Right atrium auricular region (tissue), 2 donors: ENCODE results near the gene ATP5F1A. TPM values are rescaled to one million over a fixed set of nuclear protein-coding genes. Genes with fewer than 3 reads are reported as not detected.
A peak's percentile ranks its signal among the peaks of the same experiment; 100 is the strongest.

Experiments
- DNase-seq: peaks from one replicate; pipeline ENCODE4 v3.0.0-alpha.2; 2019; ENCODE audit warnings: low spot score
- H3K27ac ChIP-seq, 2 donors: fragments of 200-600 bp; sonication (generic); 1 replicate in 1 of 2; 2 replicates in 1 of 2; pipeline ENCODE4 v1.5.1; 2016 to 2019
- H3K27me3 ChIP-seq, 2 donors: fragments of 200-600 bp; sonication (generic); one replicate each; pipeline versions ENCODE4 v1.5.1 to v1.6.0; 2017 to 2019
- H3K36me3 ChIP-seq: fragments of 200-600 bp; sonication (generic); one replicate; pipeline ENCODE4 v1.5.1; 2016
- H3K4me1 ChIP-seq, 2 donors: fragments of 200-600 bp; sonication (generic); one replicate each; pipeline versions ENCODE4 v1.5.1 to v1.6.0; 2017 to 2019
- H3K4me3 ChIP-seq, 2 donors: fragments of 200-600 bp; sonication (generic); 1 replicate in 1 of 2; 2 replicates in 1 of 2; pipeline ENCODE4 v1.5.1; 2017 to 2019; ENCODE audit warnings: mild to moderate bottlenecking in 1 of 2, moderate library complexity in 1 of 2
- H3K9me3 ChIP-seq, 2 donors: fragments of 200-600 bp; sonication (generic); one replicate each; pipeline ENCODE4 v1.5.1; 2019
- CTCF ChIP-seq, 2 donors: fragments of 200-600 bp; sonication (generic); IDR thresholded peaks; one replicate each; pipeline ENCODE4 v1.5.1; 2019; ENCODE audit warnings: antibody characterized with exemption in 2 of 2
- total RNA-seq, 2 donors: library from RNA; depleted of rRNA; stranded (reverse); fragments of >200 nt; gene quantifications; one replicate each; pipeline ENCODE4 v1.1.0, GENCODE V29; 2016

ATP5F1A gene
- total RNA-seq, 2 donors from 2014 or later = 785 to 1,543 TPM

DNA sequence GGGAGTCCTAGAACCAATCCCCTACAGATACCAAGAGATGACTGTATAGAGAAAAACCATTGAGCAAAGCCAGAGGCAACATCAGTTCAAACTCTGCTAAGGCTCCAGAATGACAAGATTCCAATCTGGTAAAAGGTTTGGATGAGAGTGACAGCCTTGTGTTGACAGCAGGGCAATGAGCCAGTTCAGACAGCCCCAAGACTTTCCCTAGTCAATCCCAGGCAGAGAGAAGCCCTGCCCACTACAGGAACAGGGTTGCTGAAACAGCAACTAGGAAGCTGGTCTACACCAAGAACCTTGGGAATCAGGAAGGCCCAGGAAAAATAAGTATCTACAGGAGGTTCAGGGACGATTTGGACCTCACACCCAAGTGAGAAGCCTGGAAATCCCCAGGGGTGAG is 29.3 kb downstream of the ATP5F1A start:
- H3K4me1 ChIP-seq = peaks cover 0 to 23% of the 10 kb centered on the region in 2 donors
- no peak for DNase-seq
- peaks cover 0 to 7% of the 10 kb centered on the region in 2 donors for H3K9me3 ChIP-seq
- no peak for TF ChIP-seq CTCF (IDR thresholded peaks at IDR 0.05)
- no peaks in the 10 kb centered on the region for H3K36me3 ChIP-seq
- no peak overlapping the region for H3K4me3 ChIP-seq
- no peak overlapping the region for H3K27ac ChIP-seq
- H3K27me3 ChIP-seq = no peaks in the 10 kb centered on the region

DNA sequence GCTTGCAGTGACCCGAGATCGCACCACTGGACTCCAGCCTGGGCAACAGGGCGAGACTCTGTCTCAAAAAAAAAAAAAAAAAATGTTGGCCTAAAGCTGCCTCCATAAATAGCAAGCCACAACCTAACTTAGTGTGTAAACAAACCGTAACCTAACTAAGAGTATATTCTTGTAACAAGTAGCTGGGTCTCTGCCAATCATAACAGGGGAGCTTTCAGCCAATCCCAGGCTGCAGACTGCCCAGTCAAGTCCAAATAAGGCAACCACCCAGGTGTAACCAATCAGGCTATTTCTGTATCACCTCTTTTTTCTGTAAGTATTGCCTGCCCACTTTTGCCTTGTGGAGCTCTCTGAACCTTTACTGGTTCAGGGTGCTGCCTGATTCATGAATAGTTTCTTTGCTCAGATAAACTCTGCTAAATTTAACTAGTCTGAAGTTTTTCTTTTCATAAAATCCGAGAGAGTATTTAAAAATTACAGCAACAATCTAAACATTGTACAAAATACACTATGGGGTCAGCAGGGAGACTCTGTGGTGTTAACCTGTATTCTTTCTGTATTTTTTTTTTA is 30.6 kb downstream of the ATP5F1A start:
- Histone ChIP-seq H3K4me1 (peaks cover 0 to 12% of the 10 kb centered on the region in 2 donors), H3K27me3 (no peaks in the 10 kb centered on the region), H3K4me3 (no peak overlapping the region), H3K9me3 (peaks cover 0 to 7% of the 10 kb centered on the region in 2 donors), H3K27ac (no peak overlapping the region), H3K36me3 (no peaks in the 10 kb centered on the region)
- TF ChIP-seq CTCF (IDR thresholded peaks at IDR 0.05) = no peak
- no peak for DNase-seq

GRCh38 chr18:46062781-46063180 is 35.3 kb downstream of the ATP5F1A start:
- TF ChIP-seq CTCF (IDR thresholded peaks at IDR 0.05) = no peak
- DNase-seq = no peak
- no peaks in the 10 kb centered on the region for H3K27me3 ChIP-seq

DNA sequence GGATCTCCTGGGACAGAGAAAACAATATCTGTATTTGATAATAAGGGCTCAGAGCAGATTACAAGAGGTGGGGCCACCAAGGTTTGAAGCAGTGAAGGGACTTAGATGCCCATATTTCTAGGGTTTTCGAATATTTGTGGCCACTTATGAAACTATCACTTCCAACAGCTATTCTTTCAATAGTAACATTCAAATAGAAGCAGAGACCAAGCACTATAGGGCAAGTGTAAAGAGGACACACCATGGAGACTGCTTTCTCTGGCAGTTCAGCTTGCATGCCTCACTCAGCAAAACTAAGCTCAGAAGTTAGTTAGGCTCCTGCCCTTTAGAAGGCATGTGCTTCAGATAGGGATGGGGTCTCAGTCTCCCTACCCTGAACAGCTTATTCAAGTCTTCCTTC is 36.3 kb downstream of the ATP5F1A start:
- no peaks in the 10 kb centered on the region for H3K4me1 ChIP-seq
- H3K9me3 ChIP-seq = no peaks in the 10 kb centered on the region
- H3K36me3 ChIP-seq = no peaks in the 10 kb centered on the region
- no peak overlapping the region for H3K4me3 ChIP-seq
- H3K27ac ChIP-seq = no peak overlapping the region
- no peaks in the 10 kb centered on the region for H3K27me3 ChIP-seq
- no peak for TF ChIP-seq CTCF (IDR thresholded peaks at IDR 0.05)
- DNase-seq = no peak

More at GRCh38 chr18:46062781-46063180, 35.3 kb downstream of the ATP5F1A start:
- Histone ChIP-seq H3K4me1 (no peaks in the 10 kb centered on the region), H3K9me3 (peaks cover 0 to 4% of the 10 kb centered on the region in 2 donors), H3K27ac (no peak overlapping the region), H3K4me3 (no peak overlapping the region), H3K36me3 (no peaks in the 10 kb centered on the region)

DNA sequence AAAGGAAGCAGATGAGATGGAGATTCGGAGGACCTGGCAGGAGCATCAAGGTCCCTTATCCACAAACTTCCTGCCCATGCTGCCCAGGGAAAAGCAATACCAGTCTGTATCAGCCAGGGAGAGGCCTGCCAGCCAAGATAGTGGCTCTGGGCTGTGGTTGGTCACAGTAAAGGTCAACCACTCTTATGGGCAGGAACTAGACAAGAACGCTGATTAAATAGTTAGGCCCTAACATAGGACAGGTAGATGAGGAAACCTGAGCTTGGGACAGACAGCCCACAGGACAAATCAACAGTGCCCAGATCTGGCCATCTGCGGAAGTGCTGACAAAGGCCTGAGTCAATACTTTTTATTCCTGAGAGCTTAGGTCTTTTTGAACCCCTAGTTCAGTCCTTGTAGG is 36.7 kb downstream of the ATP5F1A start:
- Histone ChIP-seq H3K4me3 (no peak overlapping the region), H3K27me3 (no peaks in the 10 kb centered on the region), H3K4me1 (no peaks in the 10 kb centered on the region), H3K36me3 (no peaks in the 10 kb centered on the region), H3K27ac (no peak overlapping the region), H3K9me3 (no peaks in the 10 kb centered on the region)
- peak; percentile 52 for DNase-seq
- no peak for TF ChIP-seq CTCF (IDR thresholded peaks at IDR 0.05)

- Histone ChIP-seq H3K4me3 (no peak overlapping the region), H3K36me3 (no peaks in the 10 kb centered on the region), H3K27me3 (no peaks in the 10 kb centered on the region), H3K4me1 (no peaks in the 10 kb centered on the region), H3K27ac (no peak overlapping the region), H3K9me3 (no peaks in the 10 kb centered on the region)
- no peak for TF ChIP-seq CTCF (IDR thresholded peaks at IDR 0.05)
- peak; percentile 55 for DNase-seq
Measured at GRCh38 chr18:46060359-46060841, 37.7 kb downstream of the ATP5F1A start.
